Measurements from ENCODE around the gene PRDM16.

PRDM16 gene

DNA sequence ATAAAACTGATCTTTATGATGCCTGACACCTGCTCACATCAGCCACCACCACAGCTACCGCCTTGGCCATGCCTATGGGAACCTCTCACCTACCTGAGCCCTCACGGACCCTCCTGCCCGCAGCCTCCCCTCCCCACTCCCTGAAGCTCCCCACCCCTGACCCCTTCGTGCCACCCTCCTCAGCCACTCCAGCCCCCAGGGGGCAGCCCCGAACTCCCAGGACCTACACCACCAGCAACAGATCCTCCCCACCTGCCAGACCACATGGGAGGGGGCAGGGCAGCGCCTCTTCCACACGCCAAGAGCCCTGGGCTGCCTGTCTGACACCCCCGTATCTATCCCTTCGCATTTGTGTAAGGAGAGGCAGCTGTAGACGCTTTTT, 371.3 kb downstream of the PRDM16 start:
- H4K8ac ChIP-seq (ENCODE audit: low read depth, low read length): no peak overlapping the region
- H2BK5ac ChIP-seq (ENCODE audit: low read length): no peak overlapping the region
- peak overlapping the region; percentile 83 for H2AK5ac ChIP-seq (ENCODE audit: low read depth, low read length)
- peak overlapping the region; percentile 92 for H3K18ac ChIP-seq (ENCODE audit: low read length)
- H3K4me1 ChIP-seq (ENCODE audit: control insufficient read depth in 2 of 2, insufficient read depth in 1 of 2, low read depth in 1 of 2, low read length in 2 of 2): peaks cover 0 to 25% of the 10 kb centered on the region in 2 donors
- DNase-seq (ENCODE audit: low spot score): no peak
- H3K4me3 ChIP-seq (ENCODE audit: low read length in 2 of 2): no peak overlapping the region
- no peak overlapping the region for H2BK120ac ChIP-seq (ENCODE audit: low read depth, low read length)
- no peaks in the 10 kb centered on the region for H3K36me3 ChIP-seq (replicated peaks in 1 of 2; ENCODE audit: control insufficient read depth in 2 of 2, insufficient read depth in 2 of 2, low read length in 2 of 2)
- no peak overlapping the region for H2AFZ ChIP-seq (ENCODE audit: low read length)
- H2BK12ac ChIP-seq (ENCODE audit: low read length): peak overlapping the region; percentile 17
- H3K4me2 ChIP-seq (ENCODE audit: insufficient read depth, low read length, poor library complexity, severe bottlenecking): no peak overlapping the region
- H2BK15ac ChIP-seq (ENCODE audit: low read length): peak overlapping the region; percentile 79
- WGBS, 2 donors (ENCODE audit: extremely low coverage in 2 of 2, insufficient read length in 2 of 2, insufficient replicate concordance in 1 of 2): no CpG with 5 or more reads among the region's 10 CpGs
- H3K23ac ChIP-seq (ENCODE audit: low read depth, low read length, poor library complexity): peak overlapping the region; percentile 71
- H4K91ac ChIP-seq (ENCODE audit: low read depth, low read length, poor library complexity): no peak overlapping the region
- no peak overlapping the region for H3K27ac ChIP-seq (replicated peaks; ENCODE audit: low read length)
- peaks cover 3% of the 10 kb centered on the region for H3K79me1 ChIP-seq (ENCODE audit: low read depth, low read length)
- H3K14ac ChIP-seq (ENCODE audit: low read length): no peak overlapping the region
- no peak overlapping the region for H3K4ac ChIP-seq (ENCODE audit: low read length)
- peak overlapping the region; percentile 31 for H3K9ac ChIP-seq (ENCODE audit: low read depth, low read length, poor library complexity)
- peaks cover 3 to 5% of the 10 kb centered on the region in 2 donors for H3K9me3 ChIP-seq (replicated peaks in 1 of 2; ENCODE audit: control insufficient read depth in 2 of 2, insufficient read depth in 1 of 2, low read depth in 1 of 2, low read length in 2 of 2)
- H3K27me3 ChIP-seq (ENCODE audit: control insufficient read depth in 3 of 3, insufficient read depth in 3 of 3, low read depth in 1 of 3, low read length in 3 of 3): peaks cover 0 to 43% (median 0%) of the 10 kb centered on the region in 3 experiments

- Histone ChIP-seq H3K4me2 (ENCODE audit: insufficient read depth, low read length, poor library complexity, severe bottlenecking) (no peak overlapping the region), H3K23ac (ENCODE audit: low read depth, low read length, poor library complexity) (peak overlapping the region; percentile 71), H2BK120ac (ENCODE audit: low read depth, low read length) (peak overlapping the region; percentile 17), H3K18ac (ENCODE audit: low read length) (peak overlapping the region; percentile 78), H4K91ac (ENCODE audit: low read depth, low read length, poor library complexity) (no peak overlapping the region), H2BK12ac (ENCODE audit: low read length) (no peak overlapping the region), H3K4me3 (ENCODE audit: low read length in 2 of 2) (no peak overlapping the region), H3K9me3 (replicated peaks in 1 of 2; ENCODE audit: control insufficient read depth in 2 of 2, insufficient read depth in 1 of 2, low read depth in 1 of 2, low read length in 2 of 2) (peaks cover 3 to 7% of the 10 kb centered on the region in 2 donors), H3K4me1 (ENCODE audit: control insufficient read depth in 2 of 2, insufficient read depth in 1 of 2, low read depth in 1 of 2, low read length in 2 of 2) (peaks cover 0 to 25% of the 10 kb centered on the region in 2 donors), H4K8ac (ENCODE audit: low read depth, low read length) (no peak overlapping the region), H3K9ac (ENCODE audit: low read depth, low read length, poor library complexity) (no peak overlapping the region), H2BK5ac (ENCODE audit: low read length) (no peak overlapping the region), H3K27me3 (ENCODE audit: control insufficient read depth in 3 of 3, insufficient read depth in 3 of 3, low read depth in 1 of 3, low read length in 3 of 3) (peaks cover 0 to 43% (median 0%) of the 10 kb centered on the region in 3 experiments), H3K4ac (ENCODE audit: low read length) (no peak overlapping the region), H3K27ac (replicated peaks; ENCODE audit: low read length) (peak overlapping the region; percentile 47), H2BK15ac (ENCODE audit: low read length) (peak overlapping the region; percentile 79), H2AFZ (ENCODE audit: low read length) (no peak overlapping the region), H3K14ac (ENCODE audit: low read length) (no peak overlapping the region), H3K36me3 (replicated peaks in 1 of 2; ENCODE audit: control insufficient read depth in 2 of 2, insufficient read depth in 2 of 2, low read length in 2 of 2) (no peaks in the 10 kb centered on the region), H2AK5ac (ENCODE audit: low read depth, low read length) (peak overlapping the region; percentile 83), H3K79me1 (ENCODE audit: low read depth, low read length) (no peaks in the 10 kb centered on the region)
- DNase-seq (ENCODE audit: low spot score): no peak
- no CpG with 5 or more reads among the region's 20 CpGs for WGBS, 2 donors (ENCODE audit: extremely low coverage in 2 of 2, insufficient read length in 2 of 2, insufficient replicate concordance in 1 of 2)
Observed at GRCh38 chr1:3440711-3441409, 371.9 kb downstream of the PRDM16 start.

DNA sequence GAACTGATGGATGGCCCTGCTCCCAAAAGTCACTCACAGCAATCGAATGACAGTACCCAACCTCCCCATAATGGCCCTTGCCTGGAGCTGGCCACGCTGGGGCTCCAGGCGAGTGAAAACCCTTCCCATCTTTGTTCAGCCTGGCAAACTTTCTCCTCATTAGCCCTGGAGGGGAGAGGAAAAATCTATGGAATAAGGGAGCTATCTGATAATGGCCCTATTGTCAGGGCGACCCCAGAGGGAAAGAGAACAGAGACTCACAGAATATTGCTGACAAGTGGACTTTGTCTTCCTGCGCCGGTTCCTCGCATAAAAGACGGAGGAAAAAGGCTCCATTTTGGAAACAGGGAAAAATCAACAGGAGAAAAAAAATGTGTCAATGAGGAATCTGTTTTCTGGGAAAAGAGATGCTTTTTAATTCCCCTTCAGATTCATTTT, 372.4 kb downstream of the PRDM16 start:
- no peak overlapping the region for H2AK5ac ChIP-seq (ENCODE audit: low read depth, low read length)
- H3K14ac ChIP-seq (ENCODE audit: low read length): no peak overlapping the region
- H3K79me1 ChIP-seq (ENCODE audit: low read depth, low read length): no peaks in the 10 kb centered on the region
- H3K18ac ChIP-seq (ENCODE audit: low read length): no peak overlapping the region
- no peak overlapping the region for H2BK120ac ChIP-seq (ENCODE audit: low read depth, low read length)
- peak overlapping the region; percentile 47 for H3K27ac ChIP-seq (replicated peaks; ENCODE audit: low read length)
- DNase-seq (ENCODE audit: low spot score): no peak
- H3K9ac ChIP-seq (ENCODE audit: low read depth, low read length, poor library complexity): no peak overlapping the region
- H3K27me3 ChIP-seq (ENCODE audit: control insufficient read depth in 3 of 3, insufficient read depth in 3 of 3, low read depth in 1 of 3, low read length in 3 of 3): peaks cover 0 to 43% (median 0%) of the 10 kb centered on the region in 3 experiments
- H2AFZ ChIP-seq (ENCODE audit: low read length): no peak overlapping the region
- no peak overlapping the region for H3K4me3 ChIP-seq (ENCODE audit: low read length in 2 of 2)
- H3K9me3 ChIP-seq (replicated peaks in 1 of 2; ENCODE audit: control insufficient read depth in 2 of 2, insufficient read depth in 1 of 2, low read depth in 1 of 2, low read length in 2 of 2): peaks cover 3 to 7% of the 10 kb centered on the region in 2 donors
- no peak overlapping the region for H4K91ac ChIP-seq (ENCODE audit: low read depth, low read length, poor library complexity)
- H3K23ac ChIP-seq (ENCODE audit: low read depth, low read length, poor library complexity): no peak overlapping the region
- no peak overlapping the region for H2BK5ac ChIP-seq (ENCODE audit: low read length)
- H3K4me1 ChIP-seq (ENCODE audit: control insufficient read depth in 2 of 2, insufficient read depth in 1 of 2, low read depth in 1 of 2, low read length in 2 of 2): peaks cover 0 to 25% of the 10 kb centered on the region in 2 donors
- no CpG with 5 or more reads among the region's 8 CpGs for WGBS, 2 donors (ENCODE audit: extremely low coverage in 2 of 2, insufficient read length in 2 of 2, insufficient replicate concordance in 1 of 2)
- H2BK12ac ChIP-seq (ENCODE audit: low read length): no peak overlapping the region
- no peaks in the 10 kb centered on the region for H3K36me3 ChIP-seq (replicated peaks in 1 of 2; ENCODE audit: control insufficient read depth in 2 of 2, insufficient read depth in 2 of 2, low read length in 2 of 2)
- H2BK15ac ChIP-seq (ENCODE audit: low read length): peak overlapping the region; percentile 79
- H3K4me2 ChIP-seq (ENCODE audit: insufficient read depth, low read length, poor library complexity, severe bottlenecking): no peak overlapping the region
- H3K4ac ChIP-seq (ENCODE audit: low read length): no peak overlapping the region
- no peak overlapping the region for H4K8ac ChIP-seq (ENCODE audit: low read depth, low read length)

DNA sequence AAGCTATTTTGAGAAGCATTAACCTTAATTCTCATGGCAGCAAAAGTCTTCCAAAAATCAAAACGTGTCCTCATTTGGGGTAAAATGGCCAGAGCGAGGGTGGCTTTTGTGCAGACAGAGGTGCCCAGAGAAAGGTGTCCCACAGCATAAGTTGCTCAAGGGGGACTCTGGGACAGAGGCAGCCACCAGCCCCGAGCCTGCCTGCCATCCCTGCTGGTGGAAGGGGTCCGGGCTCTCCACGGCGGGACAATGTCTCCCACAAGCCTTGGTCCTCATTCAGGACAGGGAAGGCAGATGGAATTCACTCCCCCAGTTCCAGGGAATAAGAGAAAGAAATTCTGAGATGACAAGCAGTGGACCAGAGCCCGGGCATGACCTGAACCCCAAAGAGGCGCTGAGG, 372.9 kb downstream of the PRDM16 start:
- H2BK15ac ChIP-seq (ENCODE audit: low read length): peak overlapping the region; percentile 53
- H3K9ac ChIP-seq (ENCODE audit: low read depth, low read length, poor library complexity): no peak overlapping the region
- peaks cover 3 to 7% of the 10 kb centered on the region in 2 donors for H3K9me3 ChIP-seq (replicated peaks in 1 of 2; ENCODE audit: control insufficient read depth in 2 of 2, insufficient read depth in 1 of 2, low read depth in 1 of 2, low read length in 2 of 2)
- H3K23ac ChIP-seq (ENCODE audit: low read depth, low read length, poor library complexity): peak overlapping the region; percentile 25
- no peaks in the 10 kb centered on the region for H3K36me3 ChIP-seq (replicated peaks in 1 of 2; ENCODE audit: control insufficient read depth in 2 of 2, insufficient read depth in 2 of 2, low read length in 2 of 2)
- H3K4me3 ChIP-seq (ENCODE audit: low read length in 2 of 2): no peak overlapping the region
- peaks cover 0 to 25% of the 10 kb centered on the region in 2 donors for H3K4me1 ChIP-seq (ENCODE audit: control insufficient read depth in 2 of 2, insufficient read depth in 1 of 2, low read depth in 1 of 2, low read length in 2 of 2)
- H2BK5ac ChIP-seq (ENCODE audit: low read length): peak overlapping the region; percentile 70
- H3K4ac ChIP-seq (ENCODE audit: low read length): no peak overlapping the region
- no peaks in the 10 kb centered on the region for H3K79me1 ChIP-seq (ENCODE audit: low read depth, low read length)
- no peak for DNase-seq (ENCODE audit: low spot score)
- H3K4me2 ChIP-seq (ENCODE audit: insufficient read depth, low read length, poor library complexity, severe bottlenecking): no peak overlapping the region
- peak overlapping the region; percentile 73 for H2BK120ac ChIP-seq (ENCODE audit: low read depth, low read length)
- H2BK12ac ChIP-seq (ENCODE audit: low read length): peak overlapping the region; percentile 64
- no peak overlapping the region for H3K14ac ChIP-seq (ENCODE audit: low read length)
- H2AK5ac ChIP-seq (ENCODE audit: low read depth, low read length): peak overlapping the region; percentile 90
- peak overlapping the region; percentile 47 for H3K27ac ChIP-seq (replicated peaks; ENCODE audit: low read length)
- no peak overlapping the region for H4K91ac ChIP-seq (ENCODE audit: low read depth, low read length, poor library complexity)
- no peak overlapping the region for H4K8ac ChIP-seq (ENCODE audit: low read depth, low read length)
- WGBS, 2 donors (ENCODE audit: extremely low coverage in 2 of 2, insufficient read length in 2 of 2, insufficient replicate concordance in 1 of 2): no CpG with 5 or more reads among the region's 8 CpGs
- H3K27me3 ChIP-seq (ENCODE audit: control insufficient read depth in 3 of 3, insufficient read depth in 3 of 3, low read depth in 1 of 3, low read length in 3 of 3): peaks cover 0 to 43% (median 0%) of the 10 kb centered on the region in 3 experiments
- H3K18ac ChIP-seq (ENCODE audit: low read length): peak overlapping the region; percentile 90
- H2AFZ ChIP-seq (ENCODE audit: low read length): no peak overlapping the region

Measured in neuronal stem cell (in vitro differentiated cells).